Measurements from ENCODE around the gene HTR3E. TPM values are rescaled to one million over a fixed set of nuclear protein-coding genes. Genes with fewer than 3 reads are reported as not detected.

HTR3E gene
- total and polyA plus RNA-seq, 11 donors = not detected

DNA sequence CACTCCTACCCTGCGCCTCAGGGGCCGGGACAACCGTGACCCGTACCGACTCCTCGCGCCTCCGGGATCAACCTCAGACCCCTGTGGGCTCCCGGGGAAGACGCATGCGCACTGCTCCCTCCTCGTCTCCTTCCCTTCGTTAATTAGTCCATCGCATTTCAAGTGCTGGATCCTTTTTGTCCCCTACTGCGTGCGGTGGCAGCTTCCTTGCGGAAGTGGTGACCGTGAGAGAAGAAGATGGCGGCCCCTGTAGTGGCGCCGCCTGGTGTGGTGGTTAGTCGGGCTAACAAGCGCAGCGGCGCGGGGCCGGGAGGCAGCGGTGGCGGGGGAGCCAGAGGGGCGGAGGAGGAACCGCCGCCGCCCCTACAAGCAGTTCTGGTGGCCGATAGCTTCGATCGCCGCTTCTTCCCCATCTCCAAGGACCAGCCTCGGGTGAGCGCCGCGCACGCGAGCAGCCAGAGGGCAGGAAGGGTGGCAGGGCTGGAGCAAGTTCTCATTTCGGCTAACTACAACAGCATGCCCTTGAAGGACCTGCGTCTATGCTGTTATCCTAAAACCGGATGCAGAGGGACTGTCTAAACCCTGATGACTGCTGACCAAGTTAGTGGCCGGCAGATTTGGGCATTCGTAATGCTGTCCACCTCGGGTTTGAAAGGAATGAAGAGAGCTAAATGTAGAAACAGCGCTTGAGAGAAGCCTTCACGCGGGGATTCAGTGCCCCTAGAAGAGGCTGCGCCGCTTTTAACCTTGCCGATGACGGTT is 38.5 kb downstream of the HTR3E start, which contains the start of gene EIF2B5:
Gene EIF2B5, plus strand, starts transcription at position 210 of the 762 bp plus-strand sequence. Its CDS starts 28 bp downstream, at position 238.
- Histone ChIP-seq H3K4me1 (peaks cover 0 to 28% (median 18%) of the 10 kb centered on the region in 12 donors), H3K36me3 (peaks cover 0 to 33% (median 25%) of the 10 kb centered on the region in 9 donors), H3K9me3 (no peaks in the 10 kb centered on the region), H3K4me3 (peak within 1 kb of the TSS; percentile 71 to 99 (median 90)), H3K27ac (peak within 1 kb of the TSS; percentile 76 to 95 (median 91)), H3K27me3 (no peaks in the 10 kb centered on the region)
- 0 to 1% (median 1%) methylated on average over 31 to 56 of the region's 56 CpGs for WGBS, 4 donors
- TF ChIP-seq, protein P1, sequence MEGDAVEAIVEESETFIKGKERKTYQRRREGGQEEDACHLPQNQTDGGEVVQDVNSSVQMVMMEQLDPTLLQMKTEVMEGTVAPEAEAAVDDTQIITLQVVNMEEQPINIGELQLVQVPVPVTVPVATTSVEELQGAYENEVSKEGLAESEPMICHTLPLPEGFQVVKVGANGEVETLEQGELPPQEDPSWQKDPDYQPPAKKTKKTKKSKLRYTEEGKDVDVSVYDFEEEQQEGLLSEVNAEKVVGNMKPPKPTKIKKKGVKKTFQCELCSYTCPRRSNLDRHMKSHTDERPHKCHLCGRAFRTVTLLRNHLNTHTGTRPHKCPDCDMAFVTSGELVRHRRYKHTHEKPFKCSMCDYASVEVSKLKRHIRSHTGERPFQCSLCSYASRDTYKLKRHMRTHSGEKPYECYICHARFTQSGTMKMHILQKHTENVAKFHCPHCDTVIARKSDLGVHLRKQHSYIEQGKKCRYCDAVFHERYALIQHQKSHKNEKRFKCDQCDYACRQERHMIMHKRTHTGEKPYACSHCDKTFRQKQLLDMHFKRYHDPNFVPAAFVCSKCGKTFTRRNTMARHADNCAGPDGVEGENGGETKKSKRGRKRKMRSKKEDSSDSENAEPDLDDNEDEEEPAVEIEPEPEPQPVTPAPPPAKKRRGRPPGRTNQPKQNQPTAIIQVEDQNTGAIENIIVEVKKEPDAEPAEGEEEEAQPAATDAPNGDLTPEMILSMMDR (IDR thresholded peaks at IDR 0.05) = peak; percentile 14 to 77 (median 44)
- peak in 1 of 2 donors; percentile 58 for TF ChIP-seq POLR2A (IDR thresholded peaks at IDR 0.05)
- intact Hi-C loops (cut with DNase I) = loop anchor here (2.0 to 10.0 kb wide), 12 partner anchors 19 to 241 kb away; partner anchors contain the start of genes ABCF3 (in 5 of the 10), ABCC5 (in 3 of the 10), ALG3 (in 3 of the 10) and EEF1AKMT4 (in 3 of the 10)
- DNase-seq (peak; percentile 93 to 96 (median 95)), ATAC-seq (peak; percentile 95 to 97 (median 96))

DNA sequence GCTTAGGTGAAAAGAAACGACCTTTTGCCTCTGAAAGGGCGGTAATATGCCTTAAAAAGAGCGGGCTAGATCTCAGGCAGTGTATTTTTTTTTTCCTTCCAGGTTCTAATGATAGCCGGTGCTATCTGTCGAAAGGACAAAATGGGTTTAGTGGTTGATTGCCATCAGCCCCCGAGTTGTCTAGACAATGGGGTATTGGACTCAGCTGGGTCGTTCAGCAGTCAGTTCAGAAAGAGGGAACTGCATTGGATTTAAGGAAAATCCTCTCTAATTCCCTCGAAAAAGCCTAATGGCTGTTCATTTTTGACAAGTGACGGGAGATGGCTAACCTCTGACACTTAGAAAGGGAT is 39.0 kb downstream of the HTR3E start:
- H3K9me3 ChIP-seq = no peaks in the 10 kb centered on the region
- TF ChIP-seq POLR2A (IDR thresholded peaks at IDR 0.05) = no peak
- TF ChIP-seq, protein P1 (IDR thresholded peaks at IDR 0.05) = no peak
- peak overlapping the region; percentile 76 to 95 (median 91) for H3K27ac ChIP-seq
- ATAC-seq = no peak
- H3K27me3 ChIP-seq = no peaks in the 10 kb centered on the region
- peaks cover 0 to 39% (median 31%) of the 10 kb centered on the region in 9 donors for H3K36me3 ChIP-seq
- peaks cover 0 to 28% (median 18%) of the 10 kb centered on the region in 12 donors for H3K4me1 ChIP-seq
- peak overlapping the region; percentile 71 to 99 (median 90) for H3K4me3 ChIP-seq
- 2 to 5% (median 4%) methylated on average over 9 of the region's 9 CpGs for WGBS, 4 donors
- no peak for DNase-seq
- intact Hi-C loops (cut with DNase I) = loop anchor here (2.0 to 10.0 kb wide), 12 partner anchors 19 to 241 kb away; partner anchors contain the start of genes ABCF3 (in 5 of the 10), ABCC5 (in 3 of the 10), ALG3 (in 3 of the 10) and EEF1AKMT4 (in 3 of the 10)

DNA sequence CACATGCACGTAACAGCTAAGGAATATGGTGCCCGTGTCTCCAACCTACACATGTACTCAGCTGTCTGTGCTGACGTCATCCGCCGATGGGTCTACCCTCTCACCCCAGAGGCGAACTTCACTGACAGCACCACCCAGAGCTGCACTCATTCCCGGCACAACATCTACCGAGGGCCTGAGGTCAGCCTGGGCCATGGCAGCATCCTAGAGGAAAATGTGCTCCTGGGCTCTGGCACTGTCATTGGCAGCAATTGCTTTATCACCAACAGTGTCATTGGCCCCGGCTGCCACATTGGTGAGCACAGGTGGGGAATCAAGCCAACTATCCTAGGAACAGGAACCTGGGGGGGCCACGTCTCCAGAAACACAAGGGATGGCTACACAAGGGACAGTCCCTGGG is 43.6 kb downstream of the HTR3E start:
- Histone ChIP-seq H3K36me3 (peaks cover 0 to 84% (median 76%) of the 10 kb centered on the region in 9 donors), H3K4me1 (peaks cover 0 to 28% (median 20%) of the 10 kb centered on the region in 12 donors), H3K27ac (no peak overlapping the region), H3K27me3 (no peaks in the 10 kb centered on the region), H3K9me3 (no peaks in the 10 kb centered on the region), H3K4me3 (no peak overlapping the region)
- 86 to 90% (median 88%) methylated on average over 10 of the region's 10 CpGs for WGBS, 4 donors
- ATAC-seq = no peak
- no peak for DNase-seq
- intact Hi-C loops (cut with DNase I) = loop anchor here in 5 of 10 donors (5.0 to 10.0 kb wide), 5 partner anchors 42 to 374 kb away; partner anchors contain the start of genes ALG3 (in 2 of the 5) and EEF1AKMT4 (in 2 of the 5)
- no peak for TF ChIP-seq POLR2A (IDR thresholded peaks at IDR 0.05)
- TF ChIP-seq, protein P1 (IDR thresholded peaks at IDR 0.05) = no peak

DNA sequence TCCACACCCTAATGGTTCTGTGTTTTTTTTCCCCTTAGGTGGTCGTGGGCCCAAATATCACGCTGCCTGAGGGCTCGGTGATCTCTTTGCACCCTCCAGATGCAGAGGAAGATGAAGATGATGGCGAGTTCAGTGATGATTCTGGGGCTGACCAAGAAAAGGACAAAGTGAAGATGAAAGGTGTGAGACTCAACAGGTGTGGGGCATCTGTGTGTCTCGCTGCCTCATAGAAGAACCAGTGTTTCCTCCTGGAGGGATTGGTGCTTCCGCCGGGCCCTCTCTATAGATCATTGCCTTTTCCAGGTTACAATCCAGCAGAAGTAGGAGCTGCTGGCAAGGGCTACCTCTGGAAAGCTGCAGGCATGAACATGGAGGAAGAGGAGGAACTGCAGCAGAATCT is 45.3 kb downstream of the HTR3E start:
- H3K4me3 ChIP-seq = no peak overlapping the region
- intact Hi-C loops (cut with DNase I) = loop anchor here in 5 of 10 donors (5.0 to 10.0 kb wide), 5 partner anchors 40 to 373 kb away; partner anchors contain the start of genes ALG3 (in 2 of the 5) and EEF1AKMT4 (in 2 of the 5)
- peaks cover 0 to 17% (median 7%) of the 10 kb centered on the region in 12 donors for H3K4me1 ChIP-seq
- no peaks in the 10 kb centered on the region for H3K27me3 ChIP-seq
- DNase-seq (no peak), ATAC-seq (no peak)
- TF ChIP-seq, protein P1 (IDR thresholded peaks at IDR 0.05) = no peak
- no peak for TF ChIP-seq POLR2A (IDR thresholded peaks at IDR 0.05)
- WGBS, 4 donors = 91 to 95% (median 93%) methylated on average over 7 of the region's 7 CpGs
- H3K27ac ChIP-seq = no peak overlapping the region
- H3K9me3 ChIP-seq = no peaks in the 10 kb centered on the region
- H3K36me3 ChIP-seq = peaks cover 0 to 97% (median 92%) of the 10 kb centered on the region in 9 donors
